Kidney (tissue), 14 donors: ENCODE data around the gene HS1BP3. TPM values are rescaled to one million over a fixed set of nuclear protein-coding genes. Genes with fewer than 3 reads are reported as not detected.

ENCODE experiments used
- DNase-seq, 5 donors: peaks; one replicate each; pipeline ENCODE4 v3.0.0-alpha.2; 2013 to 2020
- FAIRE-seq: peaks from 2 replicates; lab custom pipeline; 2012; peaks lifted over from hg19 to GRCh38; lab: Jason Lieb, UNC
- H3K27ac ChIP-seq, 2 donors: one replicate each; pipeline ENCODE4 v1.7.0; 2013; ENCODE audit warnings: low read depth in 2 of 2, low read length in 2 of 2, inconsistent platforms in 1 of 2
- H3K27me3 ChIP-seq: one replicate; pipeline ENCODE4 v1.7.1; 2013; ENCODE audit warnings: low read length, inconsistent platforms; ENCODE audit not compliant: control insufficient read depth, insufficient read depth
- H3K36me3 ChIP-seq, 3 donors: one replicate each; pipeline versions ENCODE4 v1.7.0 to v1.7.1; 2013; ENCODE audit warnings: low read length in 3 of 3, control low read depth in 1 of 3, inconsistent platforms in 1 of 3; ENCODE audit not compliant: insufficient read depth in 3 of 3, control insufficient read depth in 2 of 3
- H3K4me1 ChIP-seq, 3 donors: one replicate each; pipeline versions ENCODE4 v1.7.0 to v1.7.1; 2013; ENCODE audit warnings: low read length in 3 of 3, inconsistent platforms in 1 of 3, low read depth in 1 of 3; ENCODE audit not compliant: control insufficient read depth in 2 of 3, insufficient read depth in 2 of 3
- H3K4me3 ChIP-seq, 3 donors: one replicate each; pipeline versions ENCODE4 v1.7.0 to v1.8.1; 2013; ENCODE audit warnings: low read length in 3 of 3, control low read depth in 1 of 3, inconsistent platforms in 1 of 3
- H3K9ac ChIP-seq, 3 donors: one replicate each; pipeline versions ENCODE4 v1.7.0 to v1.7.1; 2013; ENCODE audit warnings: low read length in 3 of 3, control low read depth in 1 of 3, inconsistent platforms in 1 of 3
- H3K9me3 ChIP-seq, 3 donors: one replicate each; pipeline versions ENCODE4 v1.7.0 to v1.7.1; 2013; ENCODE audit warnings: low read length in 3 of 3, control low read depth in 1 of 3, inconsistent platforms in 1 of 3; ENCODE audit not compliant: control insufficient read depth in 2 of 3, insufficient read depth in 1 of 3
- intact Hi-C: fragments of 100-400 bp; cut with DNase I; formaldehyde crosslinking; loops from one replicate; pipeline ENCODE4 v1.11.1; 2022
- polyA plus RNA-seq: library from polyadenylated mRNA; stranded (reverse); fragments of 350-450 nt; fragmentation: Illumina TruSeq; extraction: RNeasy Lipid Tissue Mini Kit (QIAGEN cat#74804); gene quantifications from one replicate; pipeline ENCODE4 v1.2.3, GENCODE V29; 2014; ENCODE audit warnings: low read depth, low replicate concordance; ENCODE audit not compliant: insufficient read depth
- total RNA-seq: library from RNA; stranded (reverse); fragmentation: NEBNext Ultra II Directional; extraction: Animal tissue kit (Norgen Biotek cat#: 25700); gene quantifications from one replicate; pipeline ENCODE4 v1.2.1, GENCODE V29; 2021
- TF ChIP-seq, protein P1 (sequence below): IDR thresholded peaks from 3 replicates; pipeline ENCODE4 v1.5.1; 2012; ENCODE audit warnings: mild to moderate bottlenecking, moderate library complexity, borderline replicate concordance; ENCODE audit not compliant: insufficient read depth; ENCODE audit errors: extremely low read depth
- donor health status: control.
- donor health status: control.
- donor health status: control.
- donor health status: control.
- donor health status: control.
- donor health status: DM: yes; HTN: yes; CAD: no.
- donor health status: Normal renal cell carcinoma (clear cell type).

Gene HS1BP3
- total and polyA plus RNA-seq, 2 donors from 2014 or later, result 35.5 to 37.5 TPM

DNA sequence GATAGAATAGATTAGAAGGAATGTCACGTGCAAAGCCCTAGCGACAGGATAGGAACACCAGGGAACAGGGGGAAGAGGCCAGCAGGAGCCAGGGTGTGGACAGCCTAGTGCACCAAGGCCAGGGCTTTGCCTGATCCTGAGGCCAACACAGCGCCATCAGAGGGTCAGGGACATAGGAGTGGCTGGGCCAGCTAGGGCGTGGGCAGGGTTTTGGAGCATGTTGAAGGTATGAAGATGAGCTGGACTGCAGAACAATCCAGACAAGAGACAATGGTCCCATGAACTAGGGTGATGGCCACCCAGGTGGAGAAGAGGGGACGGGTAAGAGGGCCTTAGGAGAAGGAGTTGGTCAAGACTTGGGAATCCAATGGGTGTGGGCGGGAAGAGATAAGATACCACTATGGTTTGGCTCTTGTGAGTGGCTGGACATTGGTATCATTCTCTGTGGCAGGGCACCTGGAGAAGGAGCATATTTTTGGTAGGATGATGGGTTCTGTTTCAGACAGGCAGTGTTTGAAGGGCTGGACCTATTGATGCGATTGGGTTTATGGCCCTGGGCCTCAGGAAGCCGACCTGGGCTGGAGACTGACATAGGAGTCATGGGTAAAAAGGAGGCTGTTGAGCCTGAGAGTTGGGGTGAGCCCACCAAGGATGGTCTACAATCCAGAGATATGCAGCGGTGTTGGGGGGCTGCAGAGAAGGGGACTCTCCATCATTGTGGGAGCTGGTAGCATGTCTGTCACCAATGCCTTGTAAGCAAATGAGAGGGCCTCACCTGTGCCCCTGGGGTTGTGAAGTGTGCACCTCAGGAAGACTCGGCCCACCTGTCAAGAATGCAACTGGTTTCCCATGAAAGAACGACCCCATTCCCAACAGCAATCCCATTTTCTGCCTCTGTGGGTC lies 2.0 kb upstream of the HS1BP3 start:
- no peak overlapping the region for H3K4me3 ChIP-seq
- peaks cover 2 to 24% (median 23%) of the 10 kb centered on the region in 3 donors for H3K4me1 ChIP-seq
- FAIRE-seq (no peak), DNase-seq (peak in 1 of 5 donors; percentile 70)
- intact Hi-C loops, result no loop called here
- H3K27me3 ChIP-seq, result no peaks in the 10 kb centered on the region
- H3K27ac ChIP-seq, result no peak overlapping the region
- TF ChIP-seq, protein P1, sequence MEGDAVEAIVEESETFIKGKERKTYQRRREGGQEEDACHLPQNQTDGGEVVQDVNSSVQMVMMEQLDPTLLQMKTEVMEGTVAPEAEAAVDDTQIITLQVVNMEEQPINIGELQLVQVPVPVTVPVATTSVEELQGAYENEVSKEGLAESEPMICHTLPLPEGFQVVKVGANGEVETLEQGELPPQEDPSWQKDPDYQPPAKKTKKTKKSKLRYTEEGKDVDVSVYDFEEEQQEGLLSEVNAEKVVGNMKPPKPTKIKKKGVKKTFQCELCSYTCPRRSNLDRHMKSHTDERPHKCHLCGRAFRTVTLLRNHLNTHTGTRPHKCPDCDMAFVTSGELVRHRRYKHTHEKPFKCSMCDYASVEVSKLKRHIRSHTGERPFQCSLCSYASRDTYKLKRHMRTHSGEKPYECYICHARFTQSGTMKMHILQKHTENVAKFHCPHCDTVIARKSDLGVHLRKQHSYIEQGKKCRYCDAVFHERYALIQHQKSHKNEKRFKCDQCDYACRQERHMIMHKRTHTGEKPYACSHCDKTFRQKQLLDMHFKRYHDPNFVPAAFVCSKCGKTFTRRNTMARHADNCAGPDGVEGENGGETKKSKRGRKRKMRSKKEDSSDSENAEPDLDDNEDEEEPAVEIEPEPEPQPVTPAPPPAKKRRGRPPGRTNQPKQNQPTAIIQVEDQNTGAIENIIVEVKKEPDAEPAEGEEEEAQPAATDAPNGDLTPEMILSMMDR, result no peak
- no peaks in the 10 kb centered on the region for H3K36me3 ChIP-seq
- H3K9me3 ChIP-seq, result no peaks in the 10 kb centered on the region
- no peak overlapping the region for H3K9ac ChIP-seq

DNA sequence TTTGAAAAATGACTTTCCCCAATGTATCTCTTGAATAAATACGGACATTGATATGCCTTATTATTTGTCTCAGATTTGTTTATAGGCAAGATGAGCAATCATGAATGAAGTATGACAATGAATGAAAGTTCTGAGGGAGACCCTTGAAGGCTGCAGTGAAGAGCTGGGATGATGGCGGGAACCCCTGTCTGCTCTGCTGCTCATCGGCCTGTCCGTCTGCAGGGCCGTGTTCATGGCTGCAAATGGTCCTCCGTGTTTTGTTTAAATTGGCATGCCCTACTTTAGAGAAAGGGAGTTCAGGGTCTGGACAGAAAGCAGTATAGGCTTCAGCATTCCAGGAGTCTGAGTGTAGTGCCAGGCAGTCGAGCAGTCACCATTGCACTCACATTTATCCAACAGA lies 1.2 kb upstream of the HS1BP3 start:
- no peak overlapping the region for H3K27ac ChIP-seq
- no peak overlapping the region for H3K9ac ChIP-seq
- DNase-seq (peak in 1 of 5 donors; percentile 17), FAIRE-seq (no peak)
- no peaks in the 10 kb centered on the region for H3K9me3 ChIP-seq
- H3K27me3 ChIP-seq, result no peaks in the 10 kb centered on the region
- no peak overlapping the region for H3K4me3 ChIP-seq
- no peaks in the 10 kb centered on the region for H3K36me3 ChIP-seq
- H3K4me1 ChIP-seq, result peaks cover 2 to 27% (median 23%) of the 10 kb centered on the region in 3 donors
- intact Hi-C loops, result no loop called here
- TF ChIP-seq, protein P1, result no peak

DNA sequence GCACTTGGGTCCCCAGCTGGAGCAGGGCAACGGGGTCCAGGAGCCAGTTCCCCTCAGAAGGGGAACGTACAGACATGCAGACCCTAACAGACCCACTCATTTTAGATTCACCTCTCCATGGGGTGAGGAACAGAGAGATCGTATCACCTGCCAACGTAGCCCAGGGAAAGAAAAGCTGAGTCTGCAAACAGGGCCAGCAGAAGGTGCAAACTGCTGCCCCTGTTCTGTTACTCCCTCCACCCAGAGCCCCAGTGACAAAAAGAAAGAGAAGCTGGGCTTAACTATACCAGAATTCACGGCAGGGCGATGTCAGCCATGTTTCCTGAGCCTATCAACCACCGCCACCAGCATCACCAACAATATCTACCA lies 817 bp upstream of the HS1BP3 start:
- H3K27ac ChIP-seq, result peak overlapping the region; percentile 71 to 84
- no peaks in the 10 kb centered on the region for H3K9me3 ChIP-seq
- H3K9ac ChIP-seq, result peak overlapping the region in 2 of 3 donors; percentile 18 to 94
- H3K36me3 ChIP-seq, result no peaks in the 10 kb centered on the region
- DNase-seq (no peak), FAIRE-seq (no peak)
- H3K27me3 ChIP-seq, result no peaks in the 10 kb centered on the region
- peaks cover 2 to 27% (median 23%) of the 10 kb centered on the region in 3 donors for H3K4me1 ChIP-seq
- intact Hi-C loops, result no loop called here
- peak overlapping the region in 1 of 3 donors; percentile 91 for H3K4me3 ChIP-seq
- TF ChIP-seq, protein P1, result no peak
